ENCODE results near the gene PALS2.

Gene PALS2

DNA sequence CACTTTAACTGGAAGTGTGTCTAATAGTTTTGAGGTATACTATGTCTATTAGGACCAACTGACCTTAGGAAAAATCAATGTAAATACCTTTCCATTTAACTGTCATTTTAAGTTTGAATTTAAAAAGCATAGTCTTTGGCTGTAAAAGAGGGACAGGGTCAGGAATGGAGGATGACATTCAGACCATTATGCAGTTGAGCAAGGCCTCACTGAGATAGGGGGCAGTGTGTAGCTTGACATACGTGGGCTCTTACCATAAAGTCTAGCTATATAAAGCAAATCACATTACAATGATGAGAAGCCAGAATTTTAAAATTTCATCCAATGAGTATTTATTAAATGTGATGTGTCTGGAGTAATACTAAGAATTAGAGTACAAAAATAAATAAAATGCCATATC is 17.9 kb downstream of the PALS2 start:
- no peak for DNase-seq (ENCODE audit: low spot score)

DNA sequence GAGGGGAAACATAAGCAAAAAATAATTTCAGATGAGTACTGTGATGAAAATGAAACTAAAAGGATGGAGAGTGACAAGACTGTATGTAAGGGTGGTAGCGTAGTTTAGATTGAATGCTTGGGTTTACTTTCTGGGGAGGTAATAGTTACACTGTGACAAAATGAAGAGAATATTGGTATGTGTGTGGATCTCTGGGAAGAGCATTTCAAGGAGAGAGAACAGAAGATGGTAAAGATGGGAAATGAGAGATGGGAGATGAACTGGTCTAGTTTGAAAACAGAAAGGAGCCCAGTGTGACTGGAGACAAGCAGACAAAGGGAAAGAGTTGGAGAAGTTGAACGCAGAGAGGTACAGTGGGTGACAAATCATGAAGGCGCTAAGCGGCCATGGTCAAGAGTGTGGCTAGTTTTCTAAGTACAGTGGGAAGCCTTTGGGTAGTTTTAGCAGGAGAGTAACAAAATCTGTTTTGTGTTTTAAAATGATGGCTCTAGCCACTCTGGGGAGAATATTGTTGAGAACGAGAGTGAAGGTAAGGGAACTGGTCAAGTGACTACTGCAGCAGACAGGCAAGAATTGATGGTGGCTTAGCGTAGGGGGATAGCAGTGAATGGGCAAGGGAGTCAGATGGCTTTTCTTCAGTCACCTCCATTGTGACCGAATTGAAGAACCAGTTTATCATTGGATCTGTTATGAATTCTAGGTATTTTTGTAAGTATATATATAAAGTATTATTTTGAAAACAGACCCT is 22.6 kb downstream of the PALS2 start:
- DNase-seq (ENCODE audit: low spot score), result no peak

DNA sequence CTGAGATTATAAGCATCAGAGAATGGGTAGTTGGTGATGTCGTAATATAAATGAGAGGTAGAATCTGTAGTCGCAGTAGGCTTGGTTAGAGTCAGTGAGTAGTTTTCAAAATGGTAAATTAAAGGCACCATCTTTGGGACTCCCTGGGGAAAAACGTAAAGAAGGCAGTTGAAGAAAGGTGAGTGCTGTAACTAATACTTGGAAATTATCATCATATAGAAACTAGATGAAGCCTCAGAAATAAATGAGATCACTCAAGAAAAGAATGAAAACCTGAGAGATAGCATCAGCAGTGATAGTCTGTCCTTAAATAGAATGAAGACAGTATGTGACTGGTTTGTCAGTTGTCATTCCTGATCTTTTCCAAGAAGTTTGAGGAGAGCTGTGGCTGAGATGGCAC is 23.8 kb downstream of the PALS2 start:
- no peak for DNase-seq (ENCODE audit: low spot score)

DNA sequence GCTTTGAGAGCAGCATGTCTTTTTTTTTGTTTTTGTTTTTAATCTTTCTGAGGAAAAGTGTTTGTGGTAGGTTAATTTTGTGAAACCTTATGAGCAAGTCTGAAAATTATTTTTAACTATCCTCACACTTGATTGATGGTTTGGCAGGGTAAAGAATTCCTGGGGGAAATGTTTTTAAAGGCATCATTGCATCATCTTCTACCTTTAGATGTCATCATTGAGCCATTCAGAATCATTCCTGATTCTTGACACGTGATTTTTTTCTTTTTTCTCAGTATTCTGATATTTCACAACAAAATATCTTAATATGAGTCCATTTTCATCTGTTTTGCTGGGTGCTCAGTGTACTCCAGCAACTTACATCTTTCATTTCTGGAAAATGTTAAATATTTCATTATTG is 28.3 kb downstream of the PALS2 start:
- DNase-seq (ENCODE audit: low spot score), result no peak

DNA sequence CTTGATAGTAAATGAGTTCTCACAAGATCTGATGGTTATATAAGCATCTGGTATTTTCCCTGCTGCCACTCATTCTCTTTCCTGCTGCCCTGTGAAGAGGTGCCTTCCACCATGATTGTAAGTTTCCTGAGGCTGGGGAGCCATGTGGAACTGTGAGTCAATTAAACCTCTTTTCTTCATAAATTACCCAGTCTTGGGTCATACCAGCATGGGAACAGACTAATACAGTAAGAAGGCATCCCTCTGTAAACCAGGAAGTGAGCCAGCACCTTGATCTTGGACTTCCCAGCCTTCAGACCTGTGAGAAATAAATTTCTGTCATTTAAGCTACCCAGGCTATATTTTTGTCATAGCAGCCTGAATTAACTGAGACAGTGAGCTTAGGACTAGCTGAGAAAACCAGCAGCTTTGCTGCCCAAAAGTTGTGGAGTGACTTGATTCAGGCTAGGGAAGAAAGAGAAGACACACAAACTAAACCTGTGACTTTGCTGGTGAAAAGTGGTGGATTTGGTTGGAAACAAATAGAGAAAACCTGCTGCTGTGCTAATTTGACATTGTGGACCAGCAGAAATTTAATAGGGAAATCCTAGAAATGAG is 29.7 kb downstream of the PALS2 start:
- no peak for DNase-seq (ENCODE audit: low spot score)

DNA sequence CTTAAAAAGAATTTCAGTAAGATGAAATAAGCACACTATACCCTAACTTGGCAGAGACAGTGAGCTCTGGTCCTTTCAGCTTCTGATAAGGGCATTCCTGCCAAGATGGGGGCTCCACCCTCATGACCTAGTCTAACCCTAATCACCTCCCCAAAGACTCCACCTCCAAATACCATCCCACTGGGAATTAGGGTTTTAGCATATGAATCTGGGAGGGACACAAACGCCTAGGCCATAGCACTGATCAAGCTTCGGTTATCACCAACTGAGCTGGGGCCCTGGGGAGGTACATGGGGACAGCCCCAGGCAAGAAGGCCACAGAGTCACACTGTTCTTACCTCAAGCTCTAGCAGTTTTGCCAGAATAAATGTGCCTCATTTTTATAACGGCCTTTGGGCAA is 31.4 kb downstream of the PALS2 start:
- DNase-seq (ENCODE audit: low spot score), result no peak

DNA sequence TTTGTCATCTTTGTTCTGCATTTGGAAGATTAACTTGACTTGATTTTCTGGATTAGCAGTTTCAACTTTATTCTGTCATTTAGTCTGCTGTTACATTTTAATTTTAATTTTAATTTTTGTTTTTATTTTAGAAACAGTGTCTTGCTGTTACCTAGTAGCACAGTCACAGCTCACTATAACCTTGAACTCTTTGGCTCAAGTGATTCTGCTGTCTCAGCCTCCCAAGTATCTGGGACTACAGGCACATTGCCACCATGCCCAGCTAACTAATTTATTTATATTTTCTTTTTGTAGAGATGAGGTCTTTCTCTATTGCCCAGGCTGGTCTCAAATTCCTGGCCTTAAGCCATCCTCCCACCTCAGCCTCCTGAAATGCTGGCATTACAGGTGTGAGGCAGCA is 35.3 kb downstream of the PALS2 start:
- DNase-seq (ENCODE audit: low spot score), result no peak

DNA sequence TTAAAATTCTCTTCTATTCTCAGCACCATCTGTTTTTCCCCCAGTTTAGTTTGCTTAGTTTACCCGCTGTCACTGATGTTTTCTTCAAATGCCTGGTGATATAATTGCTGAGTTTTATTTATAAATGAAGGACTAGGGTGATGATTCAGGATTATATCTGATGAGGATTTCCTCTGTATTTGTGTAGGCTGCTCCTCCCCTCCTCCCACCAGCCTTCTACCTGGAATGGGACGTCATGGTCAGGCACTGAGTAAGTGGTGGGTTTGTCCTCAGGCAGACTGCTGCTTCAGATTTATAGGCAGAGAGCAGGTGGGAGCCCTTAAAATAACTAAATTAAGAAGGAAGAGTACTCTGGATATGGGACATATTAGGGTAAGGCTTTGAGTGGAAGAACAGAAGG is 35.8 kb downstream of the PALS2 start:
- DNase-seq (ENCODE audit: low spot score), result no peak

DNA sequence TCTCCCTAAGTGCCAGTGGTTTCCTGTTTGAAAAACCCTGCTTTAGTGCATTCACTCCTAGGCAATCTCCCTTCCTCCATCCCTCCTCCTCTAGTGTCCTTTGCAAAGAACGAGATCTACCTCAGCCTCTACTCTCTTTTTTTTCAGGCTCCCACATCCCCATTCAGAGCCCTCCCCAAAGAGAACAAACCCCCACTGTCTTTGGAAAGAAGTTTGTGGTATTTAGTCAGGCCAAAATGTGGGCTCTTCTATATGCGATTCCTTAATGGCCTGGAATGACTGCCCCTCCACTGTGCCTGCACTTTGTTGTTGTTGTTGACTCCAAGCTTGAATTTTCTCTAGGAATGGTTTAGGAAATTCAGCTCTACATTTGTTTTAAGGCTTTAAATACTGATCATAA is 36.3 kb downstream of the PALS2 start:
- DNase-seq (ENCODE audit: low spot score), result no peak

DNA sequence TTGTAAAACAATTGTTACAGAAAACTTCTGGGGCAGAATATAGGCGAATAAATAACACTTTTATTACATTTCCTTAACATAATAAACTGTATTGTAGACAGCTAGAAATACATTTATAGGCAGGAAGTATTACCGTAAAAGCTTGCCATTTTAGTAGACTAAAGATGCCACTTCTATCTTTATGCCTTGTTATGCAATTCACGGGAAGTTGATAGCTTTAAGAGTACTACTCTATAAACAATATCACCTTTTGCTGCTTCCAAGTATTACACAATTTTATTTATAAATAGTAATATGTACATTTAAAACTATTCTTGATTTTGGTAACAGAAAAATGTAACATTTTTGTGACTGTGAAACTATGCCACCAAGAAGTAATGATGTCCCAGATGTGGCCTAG is 37.9 kb downstream of the PALS2 start:
- no peak for DNase-seq (ENCODE audit: low spot score)

DNA sequence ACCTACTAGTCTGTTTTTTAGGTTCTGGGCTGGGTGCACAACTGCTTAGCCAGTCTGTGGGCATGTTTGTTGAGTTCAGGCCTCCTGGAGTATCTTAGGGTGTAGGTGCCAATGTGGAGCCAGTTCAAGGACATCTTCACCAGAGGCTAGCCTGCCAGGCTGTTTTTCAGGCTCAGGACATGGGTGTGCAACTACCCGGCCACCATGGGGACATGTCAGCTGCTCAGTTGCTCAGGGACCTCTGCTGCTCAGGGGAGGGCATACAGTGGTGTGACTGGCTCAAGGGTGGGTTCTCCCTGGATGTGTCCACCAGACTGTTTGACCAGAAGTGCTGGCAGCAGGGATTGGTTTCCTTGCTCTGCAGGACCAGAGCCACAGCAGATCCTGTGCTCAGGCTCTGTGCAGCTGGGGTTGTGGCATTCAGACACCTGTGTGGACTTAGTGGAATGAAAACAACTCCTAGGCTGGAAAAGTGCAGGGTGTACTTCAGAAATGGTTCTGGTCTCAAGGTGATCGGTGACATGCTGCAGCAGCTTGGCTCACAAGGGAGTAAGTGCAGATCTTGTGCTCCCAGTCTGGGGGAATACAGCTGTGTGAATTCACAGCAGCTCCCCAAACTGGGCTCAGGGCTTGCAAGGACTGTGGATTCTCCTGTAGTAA is 44.8 kb downstream of the PALS2 start:
- no peak for DNase-seq (ENCODE audit: low spot score)

DNA sequence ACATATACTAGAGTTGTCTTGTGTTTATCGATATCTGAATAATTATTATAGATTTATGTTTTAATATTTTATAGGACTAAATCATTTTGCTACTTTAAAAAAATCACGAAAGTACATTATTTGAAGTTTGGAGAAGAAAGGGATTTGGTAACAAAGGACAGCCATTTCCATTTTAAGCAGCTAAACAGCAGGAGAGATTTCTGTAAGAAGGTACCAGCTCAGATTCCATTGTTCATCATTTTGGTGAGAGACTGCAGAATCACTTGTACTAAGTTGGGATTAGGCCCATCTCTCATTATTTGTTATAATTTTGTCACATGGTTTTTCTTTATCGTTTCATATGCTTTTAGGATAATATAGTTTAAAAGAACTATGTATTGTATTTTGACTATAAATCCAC is 46.7 kb downstream of the PALS2 start:
- no peak for DNase-seq (ENCODE audit: low spot score)

DNA sequence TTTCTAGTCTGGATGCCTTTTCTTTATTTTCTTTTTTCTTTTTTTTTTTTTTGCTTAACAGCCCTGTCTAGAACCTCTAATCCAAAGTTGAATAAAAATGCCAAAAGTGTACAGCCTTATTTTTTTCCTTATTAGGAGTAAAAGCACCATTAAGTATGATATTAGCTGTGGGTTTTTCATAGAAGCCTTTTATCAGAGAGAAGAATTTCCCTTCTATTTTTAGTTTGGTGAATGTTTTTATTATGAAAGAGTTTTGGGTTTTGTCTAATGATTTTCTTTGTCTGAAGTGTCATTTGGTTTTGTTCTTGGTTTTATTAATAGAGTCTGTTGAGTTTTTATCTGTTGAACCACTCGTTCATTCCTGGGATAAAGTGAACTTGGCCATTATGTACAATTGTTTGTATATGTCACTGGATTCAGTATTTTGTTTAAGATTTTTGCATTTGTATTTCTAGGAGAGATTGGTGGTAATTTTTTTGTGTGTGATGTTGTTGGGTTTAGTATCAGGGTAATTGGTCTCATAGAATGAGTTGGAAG is 49.5 kb downstream of the PALS2 start:
- DNase-seq (ENCODE audit: low spot score), result no peak
